ENCODE results near the gene NDUFA13.

DNA sequence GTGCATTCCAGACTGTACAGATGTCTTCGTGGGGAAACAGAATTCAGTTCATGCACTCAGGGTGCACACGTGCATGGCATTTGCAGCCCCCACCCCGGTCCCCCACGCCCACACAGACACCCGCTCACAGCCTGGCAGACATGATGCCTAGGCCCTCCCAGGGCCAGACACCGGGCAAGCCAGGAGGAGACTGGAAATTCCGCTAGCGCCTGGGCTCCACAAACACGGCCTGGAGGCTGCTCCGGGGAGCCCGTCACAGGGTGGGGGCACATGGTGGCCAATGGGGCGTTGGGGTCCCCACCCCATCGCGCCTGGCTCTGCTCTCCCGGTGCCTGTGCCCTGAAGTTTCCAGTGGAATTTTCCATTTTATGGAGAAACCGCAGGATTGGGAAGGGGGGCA is 25.6 kb downstream of the NDUFA13 start:
- TF ChIP-seq, protein P1, sequence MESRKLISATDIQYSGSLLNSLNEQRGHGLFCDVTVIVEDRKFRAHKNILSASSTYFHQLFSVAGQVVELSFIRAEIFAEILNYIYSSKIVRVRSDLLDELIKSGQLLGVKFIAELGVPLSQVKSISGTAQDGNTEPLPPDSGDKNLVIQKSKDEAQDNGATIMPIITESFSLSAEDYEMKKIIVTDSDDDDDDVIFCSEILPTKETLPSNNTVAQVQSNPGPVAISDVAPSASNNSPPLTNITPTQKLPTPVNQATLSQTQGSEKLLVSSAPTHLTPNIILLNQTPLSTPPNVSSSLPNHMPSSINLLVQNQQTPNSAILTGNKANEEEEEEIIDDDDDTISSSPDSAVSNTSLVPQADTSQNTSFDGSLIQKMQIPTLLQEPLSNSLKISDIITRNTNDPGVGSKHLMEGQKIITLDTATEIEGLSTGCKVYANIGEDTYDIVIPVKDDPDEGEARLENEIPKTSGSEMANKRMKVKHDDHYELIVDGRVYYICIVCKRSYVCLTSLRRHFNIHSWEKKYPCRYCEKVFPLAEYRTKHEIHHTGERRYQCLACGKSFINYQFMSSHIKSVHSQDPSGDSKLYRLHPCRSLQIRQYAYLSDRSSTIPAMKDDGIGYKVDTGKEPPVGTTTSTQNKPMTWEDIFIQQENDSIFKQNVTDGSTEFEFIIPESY (IDR thresholded peaks at IDR 0.05; ENCODE audit: extremely low read depth, insufficient replicate concordance, low read length), result no peak
- TF ChIP-seq POLR2AphosphoS5 (IDR thresholded peaks at IDR 0.05; ENCODE audit: low read depth, low read length), result no peak
- TF ChIP-seq YY1 (IDR thresholded peaks at IDR 0.05; ENCODE audit: extremely low read depth, insufficient replicate concordance, low read depth, low read length), result no peak
- TF ChIP-seq, protein P2, sequence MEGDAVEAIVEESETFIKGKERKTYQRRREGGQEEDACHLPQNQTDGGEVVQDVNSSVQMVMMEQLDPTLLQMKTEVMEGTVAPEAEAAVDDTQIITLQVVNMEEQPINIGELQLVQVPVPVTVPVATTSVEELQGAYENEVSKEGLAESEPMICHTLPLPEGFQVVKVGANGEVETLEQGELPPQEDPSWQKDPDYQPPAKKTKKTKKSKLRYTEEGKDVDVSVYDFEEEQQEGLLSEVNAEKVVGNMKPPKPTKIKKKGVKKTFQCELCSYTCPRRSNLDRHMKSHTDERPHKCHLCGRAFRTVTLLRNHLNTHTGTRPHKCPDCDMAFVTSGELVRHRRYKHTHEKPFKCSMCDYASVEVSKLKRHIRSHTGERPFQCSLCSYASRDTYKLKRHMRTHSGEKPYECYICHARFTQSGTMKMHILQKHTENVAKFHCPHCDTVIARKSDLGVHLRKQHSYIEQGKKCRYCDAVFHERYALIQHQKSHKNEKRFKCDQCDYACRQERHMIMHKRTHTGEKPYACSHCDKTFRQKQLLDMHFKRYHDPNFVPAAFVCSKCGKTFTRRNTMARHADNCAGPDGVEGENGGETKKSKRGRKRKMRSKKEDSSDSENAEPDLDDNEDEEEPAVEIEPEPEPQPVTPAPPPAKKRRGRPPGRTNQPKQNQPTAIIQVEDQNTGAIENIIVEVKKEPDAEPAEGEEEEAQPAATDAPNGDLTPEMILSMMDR (IDR thresholded peaks at IDR 0.05 in 2 of 3, conservative IDR thresholded peaks at IDR 0.05 in 1 of 3; ENCODE audit: borderline replicate concordance in 1 of 3, insufficient read depth in 1 of 3, low read depth in 2 of 3, low read length in 2 of 3), result no peak
- TF ChIP-seq, protein P3, sequence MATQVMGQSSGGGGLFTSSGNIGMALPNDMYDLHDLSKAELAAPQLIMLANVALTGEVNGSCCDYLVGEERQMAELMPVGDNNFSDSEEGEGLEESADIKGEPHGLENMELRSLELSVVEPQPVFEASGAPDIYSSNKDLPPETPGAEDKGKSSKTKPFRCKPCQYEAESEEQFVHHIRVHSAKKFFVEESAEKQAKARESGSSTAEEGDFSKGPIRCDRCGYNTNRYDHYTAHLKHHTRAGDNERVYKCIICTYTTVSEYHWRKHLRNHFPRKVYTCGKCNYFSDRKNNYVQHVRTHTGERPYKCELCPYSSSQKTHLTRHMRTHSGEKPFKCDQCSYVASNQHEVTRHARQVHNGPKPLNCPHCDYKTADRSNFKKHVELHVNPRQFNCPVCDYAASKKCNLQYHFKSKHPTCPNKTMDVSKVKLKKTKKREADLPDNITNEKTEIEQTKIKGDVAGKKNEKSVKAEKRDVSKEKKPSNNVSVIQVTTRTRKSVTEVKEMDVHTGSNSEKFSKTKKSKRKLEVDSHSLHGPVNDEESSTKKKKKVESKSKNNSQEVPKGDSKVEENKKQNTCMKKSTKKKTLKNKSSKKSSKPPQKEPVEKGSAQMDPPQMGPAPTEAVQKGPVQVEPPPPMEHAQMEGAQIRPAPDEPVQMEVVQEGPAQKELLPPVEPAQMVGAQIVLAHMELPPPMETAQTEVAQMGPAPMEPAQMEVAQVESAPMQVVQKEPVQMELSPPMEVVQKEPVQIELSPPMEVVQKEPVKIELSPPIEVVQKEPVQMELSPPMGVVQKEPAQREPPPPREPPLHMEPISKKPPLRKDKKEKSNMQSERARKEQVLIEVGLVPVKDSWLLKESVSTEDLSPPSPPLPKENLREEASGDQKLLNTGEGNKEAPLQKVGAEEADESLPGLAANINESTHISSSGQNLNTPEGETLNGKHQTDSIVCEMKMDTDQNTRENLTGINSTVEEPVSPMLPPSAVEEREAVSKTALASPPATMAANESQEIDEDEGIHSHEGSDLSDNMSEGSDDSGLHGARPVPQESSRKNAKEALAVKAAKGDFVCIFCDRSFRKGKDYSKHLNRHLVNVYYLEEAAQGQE (IDR thresholded peaks at IDR 0.05; ENCODE audit: low read depth), result no peak
- TF ChIP-seq, protein P4, sequence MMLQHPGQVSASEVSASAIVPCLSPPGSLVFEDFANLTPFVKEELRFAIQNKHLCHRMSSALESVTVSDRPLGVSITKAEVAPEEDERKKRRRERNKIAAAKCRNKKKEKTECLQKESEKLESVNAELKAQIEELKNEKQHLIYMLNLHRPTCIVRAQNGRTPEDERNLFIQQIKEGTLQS (IDR thresholded peaks at IDR 0.05), result no peak
- TF ChIP-seq SIN3A (IDR thresholded peaks at IDR 0.05; ENCODE audit: low read depth), result no peak
- no peak for TF ChIP-seq POLR2A (IDR thresholded peaks at IDR 0.05; ENCODE audit: borderline replicate concordance, extremely low read depth, insufficient read depth, insufficient read length)
- no peak for TF ChIP-seq JUND (IDR thresholded peaks at IDR 0.05)

All from HCT116 (cell line).